HG02938 (cell line): ENCODE data around the gene DDA1.

ENCODE experiments used
- ATAC-seq: cut with Tn5 transposase; IDR thresholded peaks from one replicate; pipeline ENCODE4 v1.9.1; 2021; ENCODE audit warnings: mild to moderate bottlenecking, moderate library complexity; ENCODE audit not compliant: unreplicated experiment

DDA1 gene

GRCh38 chr19:17311455-17312188, 2.3 kb downstream of the DDA1 start:
- no peak for ATAC-seq

DNA sequence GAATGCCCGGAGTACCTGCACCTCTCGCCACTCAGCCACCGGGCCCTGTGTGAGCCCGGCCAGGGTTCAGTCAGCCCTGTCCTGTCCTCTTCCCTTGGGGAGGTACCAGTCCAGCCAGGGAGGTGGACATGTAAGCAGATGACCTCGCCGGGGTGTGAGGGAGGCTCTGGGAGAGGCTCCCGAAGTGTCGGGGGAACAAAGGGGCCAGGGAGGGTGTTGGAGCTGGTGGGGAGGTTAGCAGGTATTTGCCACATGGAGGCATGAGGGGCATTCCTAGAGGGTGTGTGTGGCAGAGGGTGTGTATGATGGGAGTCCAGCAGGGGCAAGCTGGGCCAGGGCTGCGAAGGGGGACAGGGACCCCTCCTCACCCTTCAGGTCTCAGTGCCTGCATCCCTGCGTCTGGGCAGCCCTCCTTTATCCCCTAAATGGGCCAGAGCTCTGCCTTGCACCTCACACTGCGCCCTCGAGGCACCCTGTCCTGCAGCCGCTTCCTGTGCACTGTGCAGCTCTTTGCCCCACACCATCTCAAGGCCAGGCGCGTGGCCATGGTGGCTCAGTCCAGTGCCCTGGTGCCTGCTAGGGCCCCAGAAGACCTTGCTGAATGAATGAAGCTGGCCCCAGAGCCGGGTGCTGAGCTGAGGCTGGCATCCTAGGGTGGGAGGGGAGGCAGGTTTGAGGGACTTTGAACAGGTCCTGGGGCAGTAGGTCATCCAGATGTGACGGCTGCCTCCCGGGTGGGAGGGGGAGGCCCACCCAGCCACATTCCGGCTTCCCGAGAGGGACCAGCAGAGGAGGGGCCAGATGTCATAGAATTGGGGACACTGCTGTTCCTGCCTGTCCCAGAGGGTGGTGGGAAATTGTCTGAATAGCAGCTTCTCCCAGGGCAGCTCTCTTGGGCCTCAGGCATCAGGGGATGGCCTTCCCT, 3.1 kb downstream of the DDA1 start:
- no peak for ATAC-seq

GRCh38 chr19:17314007-17314593, 4.7 kb downstream of the DDA1 start:
- no peak for ATAC-seq

- no peak for ATAC-seq
Measured at GRCh38 chr19:17318966-17319365, 9.6 kb downstream of the DDA1 start.

GRCh38 chr19:17319473-17320238, 10.3 kb downstream of the DDA1 start:
- no peak for ATAC-seq

DNA sequence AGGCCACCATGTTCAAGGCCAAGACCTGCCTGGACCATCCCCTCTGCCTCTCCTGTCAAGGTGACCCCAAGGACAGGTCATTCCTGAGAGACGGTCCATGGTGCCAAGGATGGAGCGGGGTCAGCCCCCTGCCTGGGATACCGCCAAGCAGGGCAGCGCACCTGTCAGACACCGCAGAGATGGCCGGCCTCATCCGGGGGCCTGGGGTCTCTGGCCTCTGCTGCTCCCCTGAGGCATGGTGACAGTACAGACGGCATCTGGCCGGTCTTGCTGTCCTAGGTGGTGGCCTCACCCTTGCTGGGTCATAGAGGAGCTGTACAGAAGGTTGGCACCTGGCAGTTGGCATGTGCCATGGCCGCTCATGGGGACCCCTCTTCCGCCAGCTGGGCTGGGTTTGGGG, 11.1 kb downstream of the DDA1 start:
- no peak for ATAC-seq

DNA sequence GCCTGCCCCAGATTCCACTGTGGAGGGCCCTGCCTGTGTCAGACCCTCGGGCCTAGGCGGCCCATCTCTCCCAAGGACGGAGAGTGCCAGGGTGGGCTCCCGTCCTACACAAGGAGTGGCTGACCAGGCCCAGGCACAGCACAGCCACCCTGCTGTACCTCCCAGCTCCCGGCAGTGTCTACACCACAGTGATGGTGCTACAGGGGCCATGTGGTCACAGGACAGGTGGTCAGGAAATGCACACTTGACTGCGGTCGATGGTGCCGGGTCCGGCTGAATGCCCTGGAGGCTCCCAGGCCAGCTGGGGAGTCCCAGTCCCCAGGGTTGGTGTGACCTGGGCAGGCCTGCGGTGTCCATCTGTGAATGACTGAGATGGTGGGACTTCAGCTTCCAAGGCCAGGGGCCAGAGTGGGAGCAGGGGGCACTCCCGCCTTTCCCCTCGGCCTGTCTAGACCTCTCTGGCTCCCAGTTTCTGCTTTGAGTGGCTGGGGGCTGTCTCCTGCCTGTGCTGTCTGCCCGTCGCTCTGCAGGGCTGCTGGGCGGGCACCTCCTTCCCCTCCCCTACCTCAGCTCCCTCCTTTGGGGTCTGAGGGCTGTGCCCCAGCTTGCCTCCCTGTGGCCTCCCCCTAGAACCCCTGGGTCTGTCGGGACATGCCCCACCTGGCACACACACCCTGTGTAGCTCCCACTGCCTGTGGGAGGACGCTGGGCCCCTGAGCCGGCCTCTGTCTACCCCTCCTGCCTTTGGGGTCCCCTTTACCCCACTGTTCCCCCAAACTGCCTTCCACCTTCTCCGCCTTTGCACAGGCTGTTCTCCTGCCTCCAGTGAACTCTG, 12.5 kb downstream of the DDA1 start:
- no peak for ATAC-seq

DNA sequence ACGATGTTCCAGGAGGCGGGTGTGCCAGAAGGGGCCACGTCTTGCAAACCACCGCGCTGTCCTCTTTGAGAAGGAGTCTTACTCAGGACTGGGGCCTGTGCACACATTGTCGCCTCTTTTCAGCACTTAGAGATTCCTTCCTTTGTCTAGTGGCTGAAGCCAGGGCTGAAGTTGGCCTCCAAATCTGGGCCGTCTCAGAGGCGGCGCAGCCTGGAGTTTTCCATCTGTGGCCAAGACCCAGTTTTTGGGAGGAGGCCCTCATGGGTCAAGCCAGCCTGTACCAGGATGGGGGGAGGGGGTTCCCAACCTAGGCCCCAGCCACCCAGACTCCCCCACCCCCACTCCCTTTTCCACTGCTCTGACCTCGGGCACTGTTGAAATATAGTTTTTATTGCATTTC, 13.5 kb downstream of the DDA1 start:
- ATAC-seq: no peak

- ATAC-seq: no peak
Measured at GRCh38 chr19:17323300-17323963, 14.1 kb downstream of the DDA1 start.

- ATAC-seq: no peak
Measured at GRCh38 chr19:17323964-17324332, 14.6 kb downstream of the DDA1 start.

DNA sequence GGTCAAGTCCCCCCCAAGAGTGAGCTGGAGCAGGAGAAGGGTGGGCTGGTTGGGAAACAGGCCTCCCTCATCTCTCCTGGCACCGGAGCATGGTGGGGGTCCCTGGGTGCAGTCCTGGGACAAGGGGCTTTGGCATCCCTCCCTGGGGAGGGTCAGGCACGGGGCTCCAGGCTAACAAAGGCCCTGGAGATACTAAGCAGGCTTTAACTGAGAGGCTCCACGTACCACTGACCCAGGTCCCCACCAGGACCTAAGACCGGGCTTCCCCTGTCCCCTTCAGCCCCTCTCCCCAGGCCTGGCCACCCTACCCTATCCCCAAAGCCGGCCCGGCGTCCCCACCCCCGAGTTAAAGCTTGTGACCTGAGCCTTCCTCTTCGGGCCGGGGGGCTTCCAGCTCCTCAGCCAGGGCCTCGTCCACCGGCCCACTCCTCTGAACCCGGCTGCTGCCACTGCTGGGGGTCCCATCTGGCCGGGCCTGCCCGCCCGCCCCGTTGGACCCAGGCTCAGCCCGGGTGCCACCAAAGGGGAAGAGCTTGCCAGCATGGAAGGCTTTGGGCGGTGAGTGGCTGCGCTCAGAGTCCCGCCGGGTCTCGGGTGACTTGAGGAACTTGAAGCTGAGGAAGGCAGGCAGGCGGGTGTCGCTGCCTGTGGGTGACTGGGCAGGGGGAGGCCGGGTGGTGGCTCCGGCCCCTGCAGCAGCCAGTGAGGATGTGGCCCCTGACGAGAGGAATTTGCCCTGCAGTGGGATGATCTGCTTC, 15.2 kb downstream of the DDA1 start:
- no peak for ATAC-seq

GRCh38 chr19:17325133-17325532, 15.8 kb downstream of the DDA1 start:
- ATAC-seq: no peak

DNA sequence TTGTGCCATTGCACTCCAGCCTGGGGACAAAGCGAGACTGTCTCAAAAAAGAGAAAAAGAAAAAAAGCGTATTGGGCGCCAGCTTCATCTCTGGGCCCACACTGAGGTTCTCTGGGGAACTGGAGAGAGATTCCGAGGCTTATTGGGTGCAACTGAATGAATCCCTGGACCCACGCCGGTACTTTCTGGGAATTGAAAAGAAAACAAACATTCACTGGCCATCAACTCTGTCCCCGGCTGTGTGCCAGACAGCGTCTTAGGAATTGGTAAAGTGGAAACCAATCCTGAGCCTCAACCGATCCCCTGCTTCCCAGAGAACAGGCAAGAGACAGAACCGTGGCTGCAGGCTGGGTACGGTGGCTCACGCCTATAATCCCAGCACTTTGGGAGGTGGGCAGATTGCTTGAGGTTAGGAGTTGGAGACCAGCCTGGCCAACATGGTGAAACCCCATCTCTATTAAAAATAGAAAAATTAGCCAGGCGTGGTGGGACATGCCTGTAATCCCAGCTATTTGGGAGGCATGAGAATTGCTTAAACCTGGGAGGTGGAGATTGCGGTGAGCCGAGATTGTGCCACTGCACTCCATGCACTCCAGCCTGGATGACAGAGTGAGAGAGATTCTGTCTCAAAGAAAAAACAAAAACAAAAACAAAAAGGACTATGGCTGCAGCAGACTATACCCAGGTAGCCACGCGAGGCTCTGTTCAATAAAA, 16.7 kb downstream of the DDA1 start:
- no peak for ATAC-seq

GRCh38 chr19:17326595-17326966, 17.2 kb downstream of the DDA1 start:
- ATAC-seq: no peak

GRCh38 chr19:17327068-17327653, 17.8 kb downstream of the DDA1 start:
- ATAC-seq: no peak

- no peak for ATAC-seq
Measured at GRCh38 chr19:17327654-17328516, 18.5 kb downstream of the DDA1 start.
